ENCODE results near the gene PLEKHH1. TPM values are rescaled to one million over a fixed set of nuclear protein-coding genes. Genes with fewer than 3 reads are reported as not detected.

Gene PLEKHH1
- total RNA-seq, 1 donor from 2014 or later = 3.3 TPM

GRCh38 chr14:67579636-67580035 lies 46.5 kb downstream of the PLEKHH1 start:
- Histone ChIP-seq H3K27ac (ENCODE audit: low read depth, low read length) (no peak overlapping the region), H3K36me3 (ENCODE audit: insufficient read depth, low read length) (no peaks in the 10 kb centered on the region), H3K4me1 (ENCODE audit: insufficient read depth, low read length) (no peaks in the 10 kb centered on the region), H3K4me2 (ENCODE audit: low read length) (no peak overlapping the region), H3K9ac (ENCODE audit: low read length) (no peak overlapping the region), H3K27me3 (ENCODE audit: insufficient read depth, low read length) (no peaks in the 10 kb centered on the region), H3K79me2 (ENCODE audit: insufficient read depth, low read length) (no peaks in the 10 kb centered on the region), H3K9me3 (ENCODE audit: insufficient read depth, low read depth, low read length) (no peaks in the 10 kb centered on the region), H4K20me1 (ENCODE audit: insufficient read depth, low read length) (no peaks in the 10 kb centered on the region), H2AFZ (ENCODE audit: low read depth, low read length) (no peak overlapping the region), H3K4me3 (ENCODE audit: insufficient read depth, low read depth, low read length) (no peak overlapping the region)
- Mint-ChIP-seq H3K27ac (ENCODE audit: unreplicated experiment) (no peak overlapping the region), H3K4me3 (ENCODE audit: unreplicated experiment) (no peak overlapping the region), H3K9me3 (ENCODE audit: unreplicated experiment) (no peaks in the 10 kb centered on the region), H3K27me3 (ENCODE audit: low read depth, unreplicated experiment) (peaks cover 2% of the 10 kb centered on the region), H3K4me1 (ENCODE audit: low read depth, unreplicated experiment) (no peaks in the 10 kb centered on the region), H3K36me3 (ENCODE audit: low read depth, unreplicated experiment) (peaks cover 9% of the 10 kb centered on the region)
- TF ChIP-seq EZH2 (IDR thresholded peaks at IDR 0.05; ENCODE audit: insufficient read depth, low read length) (no peak), CTCF (IDR thresholded peaks at IDR 0.05; ENCODE audit: insufficient read depth, low read depth, low read length) (no peak)
- DNase-seq (ENCODE audit: low read depth) (no peak), FAIRE-seq (no peak)

GRCh38 chr14:67580336-67581171 lies 47.5 kb downstream of the PLEKHH1 start:
- no peak for TF ChIP-seq EZH2 (IDR thresholded peaks at IDR 0.05; ENCODE audit: insufficient read depth, low read length)
- TF ChIP-seq CTCF (IDR thresholded peaks at IDR 0.05; ENCODE audit: insufficient read depth, low read depth, low read length) = no peak

GRCh38 chr14:67581643-67582042 lies 48.6 kb downstream of the PLEKHH1 start:
- no peaks in the 10 kb centered on the region for H3K27me3 ChIP-seq (ENCODE audit: insufficient read depth, low read length)
- no peak overlapping the region for H3K9ac ChIP-seq (ENCODE audit: low read length)
- Mint-ChIP-seq H3K27ac (ENCODE audit: unreplicated experiment) (no peak overlapping the region), H3K4me1 (ENCODE audit: low read depth, unreplicated experiment) (no peaks in the 10 kb centered on the region), H3K36me3 (ENCODE audit: low read depth, unreplicated experiment) (peaks cover 3% of the 10 kb centered on the region), H3K9me3 (ENCODE audit: unreplicated experiment) (no peaks in the 10 kb centered on the region), H3K27me3 (ENCODE audit: low read depth, unreplicated experiment) (peaks cover 2% of the 10 kb centered on the region), H3K4me3 (ENCODE audit: unreplicated experiment) (no peak overlapping the region)
- no peak overlapping the region for H2AFZ ChIP-seq (ENCODE audit: low read depth, low read length)
- DNase-seq (ENCODE audit: low read depth) (no peak), FAIRE-seq (no peak)
- H3K4me2 ChIP-seq (ENCODE audit: low read length) = no peak overlapping the region
- H3K4me3 ChIP-seq (ENCODE audit: insufficient read depth, low read depth, low read length) = no peak overlapping the region
- H3K27ac ChIP-seq (ENCODE audit: low read depth, low read length) = no peak overlapping the region
- no peaks in the 10 kb centered on the region for H3K36me3 ChIP-seq (ENCODE audit: insufficient read depth, low read length)
- no peaks in the 10 kb centered on the region for H3K9me3 ChIP-seq (ENCODE audit: insufficient read depth, low read depth, low read length)
- no peaks in the 10 kb centered on the region for H3K4me1 ChIP-seq (ENCODE audit: insufficient read depth, low read length)
- no peaks in the 10 kb centered on the region for H4K20me1 ChIP-seq (ENCODE audit: insufficient read depth, low read length)
- TF ChIP-seq EZH2 (IDR thresholded peaks at IDR 0.05; ENCODE audit: insufficient read depth, low read length) (no peak), CTCF (IDR thresholded peaks at IDR 0.05; ENCODE audit: insufficient read depth, low read depth, low read length) (no peak)
- H3K79me2 ChIP-seq (ENCODE audit: insufficient read depth, low read length) = no peaks in the 10 kb centered on the region

More at GRCh38 chr14:67580336-67581171, 47.5 kb downstream of the PLEKHH1 start:
- Mint-ChIP-seq H3K4me3 (ENCODE audit: unreplicated experiment) (no peak overlapping the region), H3K36me3 (ENCODE audit: low read depth, unreplicated experiment) (peaks cover 5% of the 10 kb centered on the region), H3K4me1 (ENCODE audit: low read depth, unreplicated experiment) (no peaks in the 10 kb centered on the region), H3K27ac (ENCODE audit: unreplicated experiment) (no peak overlapping the region), H3K9me3 (ENCODE audit: unreplicated experiment) (no peaks in the 10 kb centered on the region), H3K27me3 (ENCODE audit: low read depth, unreplicated experiment) (peaks cover 2% of the 10 kb centered on the region)
- Histone ChIP-seq H4K20me1 (ENCODE audit: insufficient read depth, low read length) (no peaks in the 10 kb centered on the region), H2AFZ (ENCODE audit: low read depth, low read length) (no peak overlapping the region), H3K9ac (ENCODE audit: low read length) (no peak overlapping the region), H3K27ac (ENCODE audit: low read depth, low read length) (no peak overlapping the region), H3K36me3 (ENCODE audit: insufficient read depth, low read length) (no peaks in the 10 kb centered on the region), H3K9me3 (ENCODE audit: insufficient read depth, low read depth, low read length) (no peaks in the 10 kb centered on the region), H3K27me3 (ENCODE audit: insufficient read depth, low read length) (no peaks in the 10 kb centered on the region), H3K4me1 (ENCODE audit: insufficient read depth, low read length) (no peaks in the 10 kb centered on the region), H3K4me2 (ENCODE audit: low read length) (no peak overlapping the region), H3K79me2 (ENCODE audit: insufficient read depth, low read length) (no peaks in the 10 kb centered on the region), H3K4me3 (ENCODE audit: insufficient read depth, low read depth, low read length) (no peak overlapping the region)
- FAIRE-seq (no peak), DNase-seq (ENCODE audit: low read depth) (no peak)
